ENCODE measurements around the gene AOX1.

- TF ChIP-seq EZH2 (optimal IDR thresholded peaks at IDR 0.05; ENCODE audit: low read depth, low read length) (no peak), CTCF (IDR thresholded peaks at IDR 0.05; ENCODE audit: low read length) (no peak), EZH2phosphoT487 (IDR thresholded peaks at IDR 0.05; ENCODE audit: low read length) (no peak)
Measured at GRCh38 chr2:200708943-200709342, 123.1 kb downstream of the AOX1 start.

All from MM.1S (cell line).